HG02623 (cell line): Measurements from ENCODE around the gene PDCD11.
"Not testable (repeated sequence)": the region's sequence is repeated elsewhere in the genome, so short reads cannot be mapped to it uniquely, and the experiment has no call there.

Source experiments
- ATAC-seq: cut with Tn5 transposase; IDR thresholded peaks from one replicate; pipeline ENCODE4 v1.9.1; 2021; ENCODE audit warnings: moderate library complexity; ENCODE audit not compliant: unreplicated experiment

PDCD11 gene

GRCh38 chr10:103470761-103471653 lies 74.6 kb downstream of the PDCD11 start:
- ATAC-seq = peak; percentile 78

DNA sequence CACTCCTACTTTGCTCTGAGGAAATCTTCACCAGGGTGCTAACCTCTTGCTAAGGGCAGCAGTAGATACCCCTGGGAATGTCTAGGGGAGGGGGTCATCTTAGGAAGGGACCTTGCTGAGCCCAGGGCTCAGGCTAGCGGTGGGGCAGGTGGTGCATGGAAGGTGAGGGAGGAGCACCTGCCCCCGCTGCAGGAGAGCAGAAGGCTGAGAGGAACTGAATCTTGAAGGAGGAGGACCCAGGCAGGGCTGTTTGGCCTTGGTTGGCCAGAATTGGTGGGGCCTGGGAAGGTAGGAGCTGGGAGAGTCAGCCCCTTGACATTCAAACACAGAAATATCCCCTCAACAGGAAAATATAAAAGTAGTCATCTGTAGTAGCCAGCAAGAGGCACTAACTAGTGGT lies 75.6 kb downstream of the PDCD11 start:
- no peak for ATAC-seq

- no peak for ATAC-seq
Measured at GRCh38 chr10:103473261-103473671, 76.8 kb downstream of the PDCD11 start.

DNA sequence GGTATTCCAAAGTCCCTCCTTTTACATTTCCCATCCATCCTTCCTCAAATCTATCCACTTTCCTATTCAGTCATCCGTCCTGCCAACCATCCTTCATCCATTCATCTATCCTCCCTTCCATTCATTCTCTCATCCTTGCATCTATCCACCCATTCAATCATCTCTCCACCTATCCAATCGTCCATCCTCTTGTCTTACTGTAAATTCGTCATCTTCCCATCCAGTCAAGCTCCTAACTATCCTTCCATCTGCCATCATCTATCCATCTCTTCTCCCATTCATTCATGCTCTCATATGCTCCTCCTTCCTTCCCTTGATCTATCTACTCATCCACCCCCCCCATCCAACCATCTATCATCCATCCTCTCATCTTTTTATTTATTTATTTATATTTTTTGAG lies 77.7 kb downstream of the PDCD11 start:
- no peak for ATAC-seq

- ATAC-seq = no peak
Measured at GRCh38 chr10:103475437-103475836, 79.0 kb downstream of the PDCD11 start.

DNA sequence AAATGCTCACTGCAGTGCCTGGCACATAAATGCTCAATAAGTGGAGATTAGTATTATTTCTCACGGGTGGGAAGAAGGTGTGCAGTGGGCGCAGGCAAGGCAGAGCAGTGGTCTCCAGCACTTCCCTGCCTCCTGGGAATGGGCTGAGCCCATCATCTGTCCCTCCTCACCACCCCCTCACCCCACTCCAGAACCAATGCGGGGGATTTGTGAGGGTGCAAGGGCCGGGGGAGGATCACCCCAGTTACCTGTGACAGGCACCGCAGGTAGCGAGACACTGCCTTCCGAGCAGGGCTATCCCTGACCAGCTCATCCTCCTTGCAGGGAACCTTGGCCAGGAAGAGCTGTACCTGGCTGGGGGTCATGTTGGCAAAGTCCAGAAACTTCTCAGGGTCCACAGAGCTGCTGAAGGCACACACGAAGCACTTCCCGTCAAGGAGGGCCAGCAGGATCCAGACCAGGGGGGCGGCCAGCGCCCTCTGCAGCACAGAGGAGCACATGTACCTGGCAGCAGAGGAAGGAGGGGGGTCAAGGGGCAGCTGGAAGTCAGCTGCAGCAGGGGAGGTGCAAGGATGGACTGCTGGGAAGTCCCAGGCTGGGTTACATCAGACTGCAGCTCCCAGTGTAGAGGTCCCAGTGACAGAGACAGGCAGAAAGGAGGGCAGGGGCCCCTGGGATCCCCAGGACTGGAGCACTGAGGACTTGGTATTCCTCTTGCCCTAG lies 79.8 kb downstream of the PDCD11 start:
- ATAC-seq = no peak

DNA sequence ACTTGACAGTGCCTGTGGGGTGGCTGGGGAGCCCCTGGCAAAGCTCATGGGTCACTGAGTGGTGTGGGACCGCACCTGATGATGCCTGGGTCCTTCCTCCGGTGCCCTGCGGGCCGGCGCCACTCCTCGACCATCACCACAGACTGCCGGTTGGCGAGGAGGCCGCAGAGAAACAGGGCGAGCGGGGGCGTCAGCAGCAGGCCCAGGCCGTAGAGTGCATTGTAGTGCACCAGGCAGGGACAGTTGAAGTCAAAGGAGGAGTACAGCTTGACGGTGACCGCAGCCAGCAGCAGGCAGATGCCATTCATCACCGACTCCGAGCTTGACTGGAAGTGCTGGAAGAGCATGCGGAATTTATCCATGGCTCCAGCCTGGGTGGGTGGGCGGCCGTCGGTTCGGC lies 82.2 kb downstream of the PDCD11 start:
- ATAC-seq = no peak

GRCh38 chr10:103479135-103479534 lies 82.7 kb downstream of the PDCD11 start, which contains the start of gene CALHM3:
Gene CALHM3, minus strand, starts transcription at chr10:103479240. Its CDS starts 208 bp downstream, at chr10:103479032.
- no peak for ATAC-seq

DNA sequence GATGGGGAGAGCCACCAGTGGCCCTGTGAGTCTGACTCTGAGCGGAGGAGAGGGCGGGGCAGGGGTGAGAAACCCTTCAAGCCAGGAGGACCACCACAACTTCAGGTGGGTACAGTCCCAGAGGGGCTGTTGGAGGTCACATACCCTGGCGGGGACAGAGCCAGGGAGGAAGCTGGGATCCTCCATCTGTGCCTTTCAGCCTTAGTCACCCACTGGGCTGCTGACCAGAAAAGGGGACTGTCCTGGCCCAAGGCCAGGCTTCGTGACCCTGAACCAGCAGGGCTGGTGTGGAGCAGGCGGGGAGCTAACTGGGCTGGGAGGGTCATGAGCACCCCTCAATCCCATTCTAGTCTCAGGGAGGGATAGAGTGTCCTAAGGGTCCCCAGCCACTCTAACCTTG lies 84.1 kb downstream of the PDCD11 start:
- no peak for ATAC-seq

DNA sequence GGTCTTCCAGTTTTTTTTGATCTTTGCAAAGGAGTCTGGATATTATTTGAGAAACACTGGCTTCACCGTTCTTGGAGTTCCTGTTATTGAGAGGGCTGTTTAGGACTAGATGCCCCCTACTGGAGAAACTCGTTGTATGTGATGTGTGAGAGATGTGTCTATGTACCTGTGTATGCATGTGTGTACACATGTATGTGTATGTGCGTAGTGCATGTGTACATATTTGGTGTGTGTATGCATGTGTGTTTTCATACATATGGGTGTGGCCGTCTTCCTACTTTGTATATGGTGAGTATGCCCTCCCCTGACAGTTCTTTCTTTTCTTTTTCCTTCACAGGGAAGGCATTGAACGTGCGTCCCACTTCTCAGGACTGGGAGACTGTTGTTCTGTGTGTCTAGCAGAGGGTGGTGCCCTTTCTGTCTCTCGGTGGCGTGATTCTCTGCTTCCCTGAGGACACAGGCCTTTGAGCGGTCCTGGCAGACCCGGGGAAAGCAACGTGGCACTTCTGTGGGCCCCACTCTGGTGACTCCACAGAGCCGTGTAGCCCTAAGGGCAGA lies 85.6 kb downstream of the PDCD11 start:
- ATAC-seq = no peak

- not testable (repeated sequence) for ATAC-seq
Measured at GRCh38 chr10:103486635-103487409, 90.4 kb downstream of the PDCD11 start.

DNA sequence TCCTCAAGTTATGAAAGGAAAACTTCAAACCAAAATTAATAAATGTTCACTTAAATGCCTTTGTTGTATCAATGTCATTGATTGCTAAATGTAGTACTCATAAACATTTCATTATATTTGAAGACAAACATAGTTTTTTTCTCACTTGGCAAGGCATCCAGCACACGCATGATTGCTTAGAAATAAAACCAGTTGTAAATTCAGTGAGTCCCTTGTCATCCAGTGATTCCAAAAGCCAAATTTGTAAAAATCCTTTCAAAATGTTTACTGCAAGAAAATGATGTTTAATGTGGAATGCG lies 90.9 kb downstream of the PDCD11 start:
- no peak for ATAC-seq

GRCh38 chr10:103490986-103491314 lies 94.5 kb downstream of the PDCD11 start:
- no peak for ATAC-seq

- no peak for ATAC-seq
Measured at GRCh38 chr10:103491729-103492364, 95.4 kb downstream of the PDCD11 start.

- ATAC-seq = no peak
Measured at GRCh38 chr10:103492655-103493261, 96.3 kb downstream of the PDCD11 start.

DNA sequence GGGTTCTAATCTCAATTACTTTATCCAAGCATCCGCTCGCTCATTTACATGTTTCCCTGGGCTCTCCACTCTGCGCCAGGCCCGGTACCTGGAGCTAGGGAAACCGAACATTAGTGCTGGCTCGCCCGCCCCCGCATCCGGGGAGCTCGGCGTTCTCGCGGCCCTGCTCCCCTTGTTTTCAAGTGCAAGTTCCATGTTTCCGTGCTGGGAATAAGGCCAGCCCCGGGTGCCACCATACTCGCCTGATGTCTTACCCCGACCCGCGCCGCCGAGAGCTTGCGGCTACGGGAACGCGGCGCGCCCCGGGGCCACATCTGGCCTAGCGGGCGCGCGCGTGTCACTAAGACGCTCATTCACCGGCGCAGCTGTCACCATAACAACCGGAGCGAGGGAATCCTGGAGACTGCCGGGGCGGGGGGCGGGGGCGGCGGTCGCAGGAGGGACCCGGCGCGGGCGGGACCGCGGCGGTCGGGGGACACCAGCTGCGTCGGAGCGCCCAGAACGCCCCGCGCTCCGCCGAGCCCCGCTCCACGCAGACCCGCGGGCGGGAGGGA lies 97.0 kb downstream of the PDCD11 start, which contains the start of gene NEURL1:
TSS of gene NEURL1 (plus strand) at position 344 of the 554 bp plus-strand sequence. CDS start 683 bp downstream, outside the sequence.
- no peak for ATAC-seq

- no peak for ATAC-seq
Measured at GRCh38 chr10:103493916-103494877, 97.8 kb downstream of the PDCD11 start.

GRCh38 chr10:103495321-103495720 lies 98.9 kb downstream of the PDCD11 start:
- no peak for ATAC-seq
